ENCODE measurements around the gene WARS2.

WARS2 gene

DNA sequence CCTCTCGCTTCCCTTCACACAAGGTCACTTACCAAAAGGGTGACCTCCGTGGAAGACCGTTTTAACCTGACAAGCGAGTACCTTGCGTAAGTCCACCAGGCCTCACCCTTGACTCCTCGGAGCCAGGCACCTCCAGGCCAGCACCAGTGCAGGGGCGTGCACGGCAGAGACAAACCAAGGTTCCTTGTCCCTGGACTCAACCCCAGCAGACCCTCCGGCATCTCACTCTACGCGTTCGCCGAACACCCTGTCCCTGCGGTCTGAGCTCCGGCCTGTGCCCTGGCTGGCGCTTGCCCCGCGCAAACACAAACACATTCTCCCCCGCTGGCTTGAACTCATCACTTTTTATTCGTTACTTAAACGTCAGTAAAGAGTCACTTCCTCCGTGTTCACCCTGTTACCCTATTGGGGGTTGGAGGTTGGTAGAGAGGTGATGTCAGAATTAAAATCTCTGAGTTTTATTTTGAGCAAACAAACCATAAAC, 156.9 kb downstream of the WARS2 start:
- no peak for DNase-seq (ENCODE audit: low read depth)

DNA sequence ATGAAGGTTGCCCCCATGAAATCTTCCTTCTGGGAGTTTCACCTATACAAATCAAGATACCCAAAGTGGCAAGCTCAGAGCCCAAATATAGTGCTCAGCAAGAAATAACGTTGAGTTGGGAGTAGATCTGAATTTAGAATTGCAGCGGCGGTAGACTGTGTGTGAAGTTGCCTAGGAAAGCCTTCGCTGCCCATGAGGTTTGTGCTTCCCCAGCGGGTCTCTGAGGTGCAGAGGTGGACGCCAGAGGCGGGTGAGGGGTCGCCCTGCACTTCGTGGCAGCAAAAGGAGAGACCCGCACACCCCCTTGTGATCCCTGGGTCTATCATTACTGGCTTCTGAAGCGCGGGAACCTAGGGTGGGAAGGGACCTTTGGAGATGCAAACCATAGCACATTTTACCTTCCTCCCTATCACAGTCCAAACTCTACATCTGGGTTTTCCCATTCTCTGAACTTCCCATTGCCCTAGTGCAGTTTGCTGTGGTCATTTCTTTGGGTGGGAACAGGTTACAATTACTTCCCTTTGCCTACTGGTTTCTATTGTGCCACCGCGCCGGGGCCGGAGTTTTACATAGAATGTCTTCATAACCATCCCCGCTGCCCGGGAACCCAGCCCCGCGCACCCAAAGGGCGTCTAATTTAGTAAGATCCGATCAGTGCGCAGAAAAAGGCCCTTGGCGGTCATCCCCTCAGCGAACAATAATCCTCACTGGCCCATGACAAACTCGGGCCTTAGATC, 157.5 kb downstream of the WARS2 start:
- DNase-seq (ENCODE audit: low read depth) = no peak

DNA sequence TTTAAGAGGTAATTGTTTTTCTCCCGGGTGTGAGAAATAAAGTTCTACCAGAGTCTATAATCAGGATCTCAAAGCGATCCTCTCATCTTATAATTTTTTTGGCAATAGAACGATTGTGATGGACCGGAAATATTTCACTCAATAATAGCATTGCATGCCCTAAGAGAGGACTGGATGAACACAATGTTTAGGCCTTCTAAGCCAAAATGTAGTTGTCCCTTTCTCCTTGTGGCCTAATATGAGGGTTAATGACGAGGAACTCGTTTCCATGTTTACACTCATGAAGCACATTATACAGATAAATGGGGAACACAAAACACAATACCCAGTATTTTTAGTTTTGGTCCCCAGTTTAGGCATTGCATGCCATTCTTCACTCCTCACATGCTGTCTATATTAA, 158.2 kb downstream of the WARS2 start:
- DNase-seq (ENCODE audit: low read depth) = no peak

DNA sequence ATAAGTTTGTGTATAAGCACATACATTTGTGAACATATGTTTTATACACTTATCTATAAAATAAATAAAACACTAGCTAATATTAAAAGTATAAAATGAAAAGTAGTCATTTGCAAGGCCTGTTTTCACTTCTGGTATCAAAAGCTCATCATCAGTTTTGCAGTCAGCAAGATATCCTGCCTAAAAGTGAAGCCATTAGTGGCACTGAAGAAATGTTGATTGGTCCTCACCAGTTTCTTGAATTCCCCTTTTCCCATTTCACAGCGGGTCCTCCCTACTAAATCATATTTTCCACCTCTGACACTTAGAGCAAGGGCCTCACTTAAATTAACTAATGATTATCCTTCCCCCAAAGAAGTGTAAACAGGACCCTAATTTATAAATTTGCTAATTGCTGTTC, 159.0 kb downstream of the WARS2 start:
- DNase-seq (ENCODE audit: low read depth) = no peak

All from non-pigmented ciliary epithelial cell (primary cell).